GM20431 (cell line): ENCODE measurements around the gene USB1.

Experiments used
- in situ Hi-C: fragments of 300-500 bp; cut with MseI, MboI; formaldehyde crosslinking; loops from one replicate; pipeline ENCODE4 v1.15.0; 2020; ENCODE audit warnings: low sequenced_read_pairs; ENCODE audit not compliant: unreplicated experiment

USB1 gene

DNA sequence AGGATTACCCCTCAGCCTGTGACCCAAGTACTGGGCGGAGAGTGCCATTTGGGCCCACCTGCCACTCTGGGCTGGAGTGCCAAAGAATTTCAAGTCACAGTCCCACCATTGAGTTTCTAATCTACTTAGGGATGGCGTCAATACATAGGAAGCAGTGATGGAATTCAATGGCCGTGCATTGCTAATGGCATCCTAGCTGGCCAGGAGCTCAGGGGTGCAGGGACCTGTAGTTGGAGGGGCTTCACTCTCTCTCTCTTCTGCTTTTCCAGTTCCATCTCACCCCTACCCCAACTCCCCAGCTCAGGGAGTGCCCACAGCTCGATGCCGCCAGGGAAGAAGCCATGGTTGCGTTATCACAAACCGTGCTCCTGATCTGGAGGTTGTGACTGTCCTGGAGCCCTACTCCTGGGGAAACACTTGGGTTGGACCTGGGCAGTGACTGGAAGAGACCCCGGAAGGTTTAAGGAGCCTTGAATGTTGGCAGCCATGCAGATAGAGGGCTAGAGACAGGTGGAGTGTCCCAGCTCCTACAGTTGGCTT lies 26.8 kb downstream of the USB1 start:
- in situ Hi-C loops: no loop called here

DNA sequence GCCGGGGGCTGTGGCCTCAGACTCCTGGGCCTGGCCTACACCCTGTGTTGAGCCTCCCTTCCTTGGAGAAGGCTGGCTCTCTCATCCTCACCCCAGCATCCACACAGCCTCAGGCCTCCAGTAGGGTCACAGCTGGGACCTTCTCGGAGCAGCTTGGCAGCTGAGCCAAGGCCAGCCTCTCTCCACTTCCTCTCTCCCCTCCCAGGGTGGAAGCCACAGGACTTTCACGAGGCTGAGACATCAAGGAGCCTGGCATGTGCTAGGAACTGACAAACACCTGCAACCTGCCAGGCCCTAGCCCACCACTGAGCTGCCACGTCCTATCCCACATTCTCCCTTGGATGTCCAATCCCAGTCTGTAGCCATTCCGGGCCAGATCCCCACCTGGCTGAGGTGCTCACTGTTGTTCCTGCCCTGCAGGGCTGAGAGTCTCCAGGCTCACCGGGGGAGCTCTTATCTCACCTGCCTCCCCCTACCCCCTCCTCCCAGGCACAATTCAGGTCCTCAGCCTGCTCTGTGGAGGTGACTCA lies 27.4 kb downstream of the USB1 start:
- in situ Hi-C loops: no loop called here

DNA sequence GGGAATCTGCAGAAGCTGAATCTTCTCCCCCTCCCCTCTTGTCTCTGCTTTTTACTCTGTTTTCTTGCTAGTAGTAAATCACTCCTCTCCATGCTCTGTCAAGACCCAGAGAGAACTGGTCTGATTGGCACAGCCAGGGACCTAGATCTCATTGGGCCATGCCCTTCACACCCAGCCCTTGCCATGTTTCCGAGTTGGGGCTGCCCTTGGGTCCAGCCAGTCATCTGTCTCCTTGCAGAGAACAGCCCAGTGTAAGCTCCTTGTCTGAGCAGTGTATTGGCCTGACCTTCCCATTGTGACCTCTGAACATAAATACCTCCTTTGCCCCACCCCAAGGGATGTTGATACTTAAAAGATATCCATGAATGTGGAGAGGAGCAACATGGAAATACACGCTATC lies 28.2 kb downstream of the USB1 start:
- in situ Hi-C loops: no loop called here

DNA sequence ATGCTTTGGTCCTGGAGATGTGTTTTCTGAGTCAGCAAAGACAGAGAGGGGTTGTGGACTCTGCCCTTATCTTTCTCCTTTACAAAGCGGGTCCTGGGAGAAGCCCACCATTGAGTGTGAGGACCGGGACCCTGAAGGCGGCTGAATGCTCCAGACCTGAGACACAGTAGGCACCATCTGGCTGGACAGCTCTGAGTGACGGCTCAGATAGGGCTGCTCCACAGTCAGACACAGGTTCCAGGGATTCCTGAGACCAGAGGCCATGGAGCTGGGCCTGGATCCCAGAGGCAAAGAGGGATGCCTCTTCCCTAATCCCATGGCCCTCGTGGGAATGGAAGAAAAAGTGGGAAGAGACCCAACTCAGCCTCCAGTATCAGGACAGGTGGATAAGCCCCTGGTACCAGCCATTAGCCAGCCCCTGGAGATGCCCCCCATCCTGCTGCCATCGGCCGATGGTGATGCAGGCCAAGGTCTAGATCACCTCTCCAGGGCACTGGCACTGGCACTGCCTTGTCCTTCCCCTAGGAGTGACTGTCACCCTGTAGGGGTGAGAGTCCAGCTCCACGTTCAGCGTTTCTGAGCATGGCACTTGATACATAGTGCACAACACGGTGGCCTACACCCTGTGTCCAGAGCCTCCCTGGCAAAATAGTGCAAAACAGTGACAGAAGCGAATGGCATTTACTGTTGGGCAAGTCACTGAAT lies 29.1 kb downstream of the USB1 start:
- in situ Hi-C loops: no loop called here

DNA sequence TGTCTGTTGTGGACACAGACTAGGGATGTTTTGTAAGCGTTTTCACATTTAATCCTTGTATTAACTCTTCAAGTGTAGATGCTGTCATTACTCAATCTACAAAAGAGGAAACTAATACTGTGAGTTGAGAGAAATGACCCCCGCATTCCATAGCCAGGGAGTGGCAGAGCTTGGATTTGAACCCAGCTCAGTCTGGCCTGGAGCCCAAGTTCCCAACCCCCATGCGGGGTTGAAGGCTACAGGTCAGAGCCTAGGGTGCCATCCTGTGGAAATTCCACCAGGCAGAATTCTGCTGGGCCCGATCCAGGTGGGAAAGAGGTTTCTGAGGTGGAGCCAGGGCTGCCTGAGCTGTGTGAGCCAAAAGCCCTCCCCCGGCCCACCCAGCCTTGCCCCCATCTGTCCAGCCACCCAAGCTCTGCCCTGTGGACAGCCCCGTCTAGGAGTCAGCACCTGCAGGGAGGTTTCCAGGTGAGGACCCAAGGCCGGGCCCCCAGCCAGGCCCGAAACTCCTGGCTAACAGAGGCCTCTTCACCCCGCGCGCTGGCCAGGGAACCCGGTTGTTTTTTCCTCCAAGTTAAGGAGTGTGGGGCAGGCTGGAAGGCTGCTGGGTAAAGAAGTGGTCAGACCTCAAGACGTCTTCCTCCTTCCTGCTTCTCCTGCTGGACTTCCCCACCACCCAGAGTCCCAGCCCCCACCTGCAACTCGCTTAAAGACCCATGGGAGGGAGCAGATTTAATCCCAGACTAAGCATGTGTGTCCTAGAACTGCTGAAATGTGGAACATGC lies 30.0 kb downstream of the USB1 start:
- in situ Hi-C loops: no loop called here

DNA sequence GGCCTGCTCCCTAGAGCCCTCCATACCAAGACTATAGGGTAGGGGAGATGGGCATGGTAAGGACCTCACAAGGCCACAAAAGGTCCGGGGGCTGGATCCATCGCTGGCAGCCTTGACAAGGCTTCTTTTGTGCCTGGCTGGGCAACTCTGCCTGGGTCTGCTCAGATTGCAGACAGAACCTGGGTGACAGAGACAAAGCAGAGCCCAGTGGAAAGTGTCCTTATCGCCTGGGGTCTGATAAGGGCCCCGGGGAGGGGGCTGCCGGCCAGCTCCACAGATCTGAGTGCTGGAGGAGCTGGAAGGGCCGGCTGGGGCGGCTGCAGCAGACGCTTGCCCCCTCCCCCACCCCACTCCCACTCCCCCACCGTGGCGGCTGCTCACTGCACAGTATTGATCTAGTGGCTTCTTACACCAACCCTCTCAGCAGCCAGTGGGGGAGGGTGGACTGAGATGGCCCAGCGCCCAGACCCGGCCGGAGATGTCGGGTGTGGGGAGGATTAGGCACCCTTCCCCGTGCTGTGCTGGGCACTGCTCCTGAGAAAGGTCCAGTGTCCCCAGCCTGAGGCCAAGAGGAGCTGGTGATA lies 31.6 kb downstream of the USB1 start:
- in situ Hi-C loops: no loop called here

DNA sequence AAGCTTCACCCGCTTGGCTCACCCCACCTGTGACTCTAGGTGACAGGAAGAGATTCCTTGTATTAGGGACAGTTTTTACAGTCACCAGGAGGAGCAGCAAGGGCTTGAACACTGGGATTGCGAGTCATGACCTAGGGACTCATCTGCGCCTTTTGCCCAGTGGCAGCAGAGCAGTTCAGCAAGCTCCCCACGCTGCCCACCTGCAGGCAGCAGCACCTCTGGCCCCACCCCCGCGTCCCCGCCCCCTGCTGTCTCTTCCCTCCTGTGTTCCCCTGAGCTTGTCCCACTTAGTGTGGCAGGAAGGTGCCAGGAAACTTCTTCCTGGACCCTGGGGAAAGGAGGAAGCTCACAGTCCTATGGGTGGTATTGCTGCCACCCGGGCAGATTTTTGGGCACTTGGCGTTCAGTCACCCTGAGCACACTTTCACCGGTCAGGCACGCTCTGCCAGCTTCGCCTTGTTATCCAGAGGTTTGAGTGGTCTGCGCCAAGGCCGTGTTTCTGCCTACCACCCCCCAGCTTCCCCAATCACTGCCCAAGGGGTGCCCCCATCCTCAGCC lies 33.0 kb downstream of the USB1 start:
- in situ Hi-C loops: no loop called here

DNA sequence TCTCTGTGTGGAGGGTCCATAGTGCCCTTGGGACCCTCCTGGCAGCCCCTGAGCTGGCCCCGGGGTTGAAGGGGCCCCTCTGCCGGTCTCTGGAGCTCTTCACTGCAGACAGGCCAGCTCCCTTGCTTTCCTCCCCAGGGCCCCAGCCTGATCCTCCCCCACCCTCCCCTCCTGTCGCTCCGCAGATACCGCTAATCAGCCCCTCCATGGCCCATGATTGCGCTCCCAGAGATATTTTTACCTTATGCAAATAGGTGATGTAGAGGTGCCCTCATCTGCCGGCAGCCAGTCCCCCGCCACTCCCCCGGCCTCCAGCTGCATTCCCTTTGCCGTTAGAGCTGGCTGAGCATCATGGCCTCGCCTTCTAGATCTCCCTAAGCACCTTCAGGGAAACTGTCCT lies 33.6 kb downstream of the USB1 start:
- in situ Hi-C loops: no loop called here

DNA sequence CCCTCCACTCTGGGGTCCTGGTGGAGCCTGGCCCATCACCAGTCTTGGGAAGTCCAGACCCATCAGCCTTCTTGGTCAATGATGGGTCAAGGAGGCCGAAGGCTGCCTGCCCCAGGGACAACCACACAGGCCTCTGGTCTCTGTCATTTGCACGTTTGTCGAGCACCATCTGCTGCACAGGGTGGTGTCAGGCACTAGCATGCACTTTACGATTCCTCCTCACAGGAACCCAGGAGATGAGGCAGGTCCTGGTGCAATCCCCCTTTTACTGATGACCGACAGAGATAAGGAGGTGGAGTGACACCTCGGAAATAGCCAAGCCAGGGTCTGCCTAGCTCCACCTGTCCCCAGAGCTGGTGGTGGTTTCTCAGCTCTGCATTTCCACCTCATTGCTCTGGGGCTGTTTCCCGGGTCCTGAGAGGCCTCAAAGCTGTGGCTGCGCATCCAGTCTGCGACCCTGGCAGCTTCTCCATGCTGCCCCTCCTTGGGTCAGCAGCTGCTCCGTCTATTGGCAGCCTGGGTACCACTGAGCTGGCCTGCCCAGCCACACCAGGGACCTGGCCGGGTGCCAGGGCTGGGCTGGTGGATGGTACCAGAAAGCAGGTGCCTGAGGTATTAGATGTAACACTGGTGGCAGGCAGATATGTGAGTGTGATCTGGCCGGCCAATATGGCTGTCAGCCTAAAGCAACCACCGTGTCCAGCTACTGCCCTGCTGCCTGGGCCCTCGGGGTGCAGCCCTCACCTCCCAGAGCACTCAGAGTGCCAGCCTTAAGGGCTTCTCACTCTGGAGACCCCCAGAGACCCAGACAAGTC lies 34.4 kb downstream of the USB1 start:
- in situ Hi-C loops: no loop called here

DNA sequence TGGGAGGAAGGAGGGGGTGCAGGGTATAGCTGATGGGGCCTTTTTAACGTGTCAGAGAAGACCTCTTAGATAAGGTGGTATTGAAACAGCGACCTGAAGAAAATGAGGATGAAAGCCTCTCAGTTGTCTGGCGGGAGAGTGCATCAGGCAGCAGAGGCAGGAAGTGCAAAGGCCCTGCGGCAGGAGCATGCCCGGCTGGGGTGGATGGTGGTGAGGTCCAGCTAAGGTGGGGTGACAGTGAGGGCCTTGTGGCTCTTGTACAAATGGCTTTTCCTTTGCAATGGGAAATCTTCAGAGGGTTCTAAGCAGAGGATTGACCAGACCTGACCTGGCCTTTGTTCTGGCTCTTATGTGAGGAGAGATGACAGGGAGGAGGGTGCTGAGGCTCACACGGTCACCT lies 35.7 kb downstream of the USB1 start:
- in situ Hi-C loops: no loop called here

DNA sequence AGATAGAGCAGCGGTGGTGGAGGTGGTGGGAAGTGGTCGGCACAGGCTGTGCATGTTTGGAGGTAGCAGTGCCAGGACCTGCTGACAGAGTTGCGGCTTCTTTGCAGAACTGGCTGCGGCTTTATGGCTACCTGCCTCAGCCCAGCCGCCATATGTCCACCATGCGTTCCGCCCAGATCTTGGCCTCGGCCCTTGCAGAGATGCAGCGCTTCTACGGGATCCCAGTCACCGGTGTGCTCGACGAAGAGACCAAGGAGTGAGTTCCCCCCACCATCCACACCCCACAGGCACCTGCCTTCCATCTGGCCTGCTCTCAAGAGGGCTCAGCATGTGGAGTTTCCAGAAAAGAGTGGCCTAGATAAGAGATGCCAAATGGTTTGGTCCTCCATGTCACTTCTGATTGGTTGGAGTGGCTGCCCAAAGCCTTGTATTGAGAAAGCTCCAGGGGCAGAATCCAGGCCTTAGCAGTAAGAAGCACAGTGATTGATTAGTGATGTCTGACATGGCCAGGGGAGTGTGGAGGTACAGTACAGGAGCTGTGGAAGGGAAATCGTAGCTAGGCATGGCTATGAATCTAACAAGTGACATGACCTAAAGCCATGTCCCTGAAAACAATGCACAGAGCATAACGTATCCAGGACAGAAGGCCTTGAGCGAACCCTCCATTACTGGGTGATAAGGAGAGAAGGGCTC lies 36.3 kb downstream of the USB1 start:
- in situ Hi-C loops: no loop called here

DNA sequence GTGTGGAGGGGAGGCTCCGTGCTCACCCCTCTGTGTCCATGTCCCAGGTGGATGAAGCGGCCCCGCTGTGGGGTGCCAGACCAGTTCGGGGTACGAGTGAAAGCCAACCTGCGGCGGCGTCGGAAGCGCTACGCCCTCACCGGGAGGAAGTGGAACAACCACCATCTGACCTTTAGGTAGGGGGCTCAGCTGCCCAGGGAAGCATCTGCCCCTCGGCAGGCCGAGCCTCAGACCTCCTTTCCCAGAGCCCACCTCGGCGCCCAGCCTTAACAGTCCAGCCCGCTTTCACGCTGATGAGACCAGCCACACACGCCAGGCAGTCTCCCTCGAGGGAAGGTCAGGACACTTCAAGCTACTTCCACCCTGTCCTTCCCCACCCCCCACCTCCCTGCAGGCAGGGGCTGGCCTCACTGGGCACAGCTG lies 37.0 kb downstream of the USB1 start:
- in situ Hi-C loops: no loop called here

DNA sequence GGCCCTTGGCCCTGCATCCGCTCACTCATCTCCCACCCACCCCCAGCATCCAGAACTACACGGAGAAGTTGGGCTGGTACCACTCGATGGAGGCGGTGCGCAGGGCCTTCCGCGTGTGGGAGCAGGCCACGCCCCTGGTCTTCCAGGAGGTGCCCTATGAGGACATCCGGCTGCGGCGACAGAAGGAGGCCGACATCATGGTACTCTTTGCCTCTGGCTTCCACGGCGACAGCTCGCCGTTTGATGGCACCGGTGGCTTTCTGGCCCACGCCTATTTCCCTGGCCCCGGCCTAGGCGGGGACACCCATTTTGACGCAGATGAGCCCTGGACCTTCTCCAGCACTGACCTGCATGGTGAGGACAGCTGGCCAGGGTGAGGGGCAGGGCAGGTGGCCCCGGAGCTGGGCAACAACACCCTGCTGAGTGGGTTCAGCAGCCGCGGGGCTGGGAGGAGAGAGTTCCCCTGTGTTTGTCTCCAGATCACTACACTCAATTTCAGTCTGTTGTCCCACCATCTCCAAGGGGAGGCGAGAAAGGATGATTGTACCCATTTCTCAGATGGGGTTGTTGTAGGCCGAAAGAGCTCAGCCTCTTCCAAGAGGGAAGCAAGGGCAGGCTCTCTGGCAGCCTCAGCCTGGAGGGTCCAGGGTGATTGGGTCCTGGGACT lies 38.8 kb downstream of the USB1 start:
- in situ Hi-C loops: no loop called here

DNA sequence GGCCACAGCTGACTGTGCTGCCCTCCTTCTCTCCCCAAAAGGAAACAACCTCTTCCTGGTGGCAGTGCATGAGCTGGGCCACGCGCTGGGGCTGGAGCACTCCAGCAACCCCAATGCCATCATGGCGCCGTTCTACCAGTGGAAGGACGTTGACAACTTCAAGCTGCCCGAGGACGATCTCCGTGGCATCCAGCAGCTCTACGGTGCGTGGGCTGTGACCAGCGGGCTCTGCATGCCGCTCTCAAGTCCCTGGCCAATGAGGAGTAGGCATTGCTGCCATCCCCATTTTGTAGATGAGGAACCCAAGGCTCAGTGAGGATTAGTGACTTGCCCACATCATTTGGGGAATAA lies 39.3 kb downstream of the USB1 start:
- in situ Hi-C loops: no loop called here

DNA sequence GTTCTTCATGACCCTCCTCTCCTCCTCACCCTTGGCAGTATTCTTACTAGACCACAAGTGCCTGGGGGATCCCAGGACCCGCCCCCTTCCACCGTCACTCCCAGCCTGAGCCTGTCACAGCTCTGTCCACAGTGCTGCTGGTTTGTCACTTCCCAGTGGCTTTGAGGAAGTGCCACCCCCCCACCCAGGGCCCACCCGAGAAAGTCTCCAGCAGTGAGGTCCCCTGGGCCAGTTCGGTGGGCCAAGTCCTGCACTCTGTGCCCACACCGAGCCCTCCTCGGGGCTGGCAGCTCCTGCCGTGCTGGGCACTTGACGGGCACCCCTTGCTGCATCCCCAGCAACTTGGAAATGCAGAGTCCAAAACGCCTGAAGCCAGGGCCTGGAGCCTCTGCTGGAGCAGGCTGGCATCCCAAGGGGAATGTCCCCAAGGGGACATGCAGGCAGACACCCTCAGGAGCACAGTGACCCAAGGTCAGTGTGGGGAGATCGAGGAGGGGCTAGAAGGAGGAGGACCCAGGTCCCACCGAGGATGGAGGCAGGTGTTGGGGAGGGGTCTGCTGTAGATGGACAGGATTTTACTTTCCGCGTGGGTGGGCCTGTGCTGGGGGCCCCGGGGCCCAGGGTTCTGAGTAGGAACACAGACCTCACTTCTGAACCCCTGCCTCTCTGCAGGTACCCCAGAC lies 39.9 kb downstream of the USB1 start:
- in situ Hi-C loops: no loop called here

DNA sequence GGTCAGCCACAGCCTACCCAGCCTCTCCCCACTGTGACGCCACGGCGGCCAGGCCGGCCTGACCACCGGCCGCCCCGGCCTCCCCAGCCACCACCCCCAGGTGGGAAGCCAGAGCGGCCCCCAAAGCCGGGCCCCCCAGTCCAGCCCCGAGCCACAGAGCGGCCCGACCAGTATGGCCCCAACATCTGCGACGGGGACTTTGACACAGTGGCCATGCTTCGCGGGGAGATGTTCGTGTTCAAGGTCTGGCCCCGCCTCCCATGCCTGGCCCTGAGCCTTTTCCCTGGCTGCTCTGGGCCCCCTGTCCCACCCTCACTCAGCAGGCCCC lies 40.4 kb downstream of the USB1 start:
- in situ Hi-C loops: no loop called here

DNA sequence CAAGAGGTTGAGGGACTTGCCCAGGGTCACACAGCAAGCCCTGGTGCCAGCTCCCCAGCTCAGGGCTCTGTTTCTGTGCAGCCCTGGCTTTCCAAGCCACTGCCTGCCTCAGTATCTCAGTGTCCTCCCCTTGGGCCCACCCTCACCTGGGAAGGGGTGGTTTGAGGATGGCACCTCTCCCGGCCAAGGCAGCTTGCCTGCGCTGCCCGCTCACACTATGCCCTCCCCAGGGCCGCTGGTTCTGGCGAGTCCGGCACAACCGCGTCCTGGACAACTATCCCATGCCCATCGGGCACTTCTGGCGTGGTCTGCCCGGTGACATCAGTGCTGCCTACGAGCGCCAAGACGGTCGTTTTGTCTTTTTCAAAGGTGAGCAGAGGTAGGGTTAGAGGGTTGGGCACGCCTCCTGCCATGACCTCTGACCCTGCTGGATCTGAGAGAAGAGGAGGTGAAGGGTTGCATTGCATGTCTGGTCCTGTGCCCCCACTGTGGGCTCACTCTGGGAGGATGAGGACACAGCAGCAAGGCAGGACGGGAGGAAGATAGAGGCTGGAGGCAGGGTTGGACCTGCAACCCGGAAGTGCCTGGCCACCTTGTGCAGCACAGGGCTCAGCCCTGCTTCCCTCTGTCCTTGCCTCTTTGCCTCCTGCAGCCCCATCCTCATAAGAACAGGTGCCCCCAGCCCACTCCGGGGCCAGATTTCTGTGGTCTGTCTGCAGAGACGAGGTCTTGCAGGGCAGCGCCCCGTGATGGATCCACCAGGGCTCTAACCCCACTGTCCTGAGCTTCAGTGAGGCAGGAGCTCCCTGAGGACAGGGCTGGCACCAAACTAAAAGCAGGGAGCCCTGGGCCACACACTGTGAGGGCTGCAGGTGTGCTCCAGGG lies 41.0 kb downstream of the USB1 start:
- in situ Hi-C loops: no loop called here
